ENCODE data around the gene SLCO1B1.
"Not testable (repeated sequence)": the region's sequence is repeated elsewhere in the genome, so short reads cannot be mapped to it uniquely, and the experiment has no call there.

SLCO1B1 gene

GRCh38 chr12:21118760-21119159 lies 12.2 kb upstream of the SLCO1B1 start:
- Histone ChIP-seq H3K27ac (no peak overlapping the region), H3K9me3 (ENCODE audit: control insufficient read depth, low read length) (no peaks in the 10 kb centered on the region), H3K4me3 (ENCODE audit: low read depth, low read length) (no peak overlapping the region), H3K4me2 (ENCODE audit: low read length) (no peak overlapping the region), H3K4me1 (no peaks in the 10 kb centered on the region), H3K36me3 (ENCODE audit: control insufficient read depth, insufficient read depth, low read length) (no peaks in the 10 kb centered on the region), H2AFZ (no peak overlapping the region), H3K27me3 (ENCODE audit: control insufficient read depth, insufficient read depth, low read length) (no peaks in the 10 kb centered on the region), H3K9ac (no peak overlapping the region), H3K79me2 (no peaks in the 10 kb centered on the region)
- no peak for TF ChIP-seq CTCF (IDR thresholded peaks at IDR 0.05)

- no peaks in the 10 kb centered on the region for H3K79me2 ChIP-seq
- H3K27me3 ChIP-seq (ENCODE audit: control insufficient read depth, insufficient read depth, low read length), result no peaks in the 10 kb centered on the region
- H3K4me2 ChIP-seq (ENCODE audit: low read length), result no peak overlapping the region
- H3K36me3 ChIP-seq (ENCODE audit: control insufficient read depth, insufficient read depth, low read length), result no peaks in the 10 kb centered on the region
- H3K4me1 ChIP-seq, result no peaks in the 10 kb centered on the region
- TF ChIP-seq CTCF (IDR thresholded peaks at IDR 0.05), result no peak
- no peak overlapping the region for H2AFZ ChIP-seq
- no peak overlapping the region for H3K9ac ChIP-seq
- no peak overlapping the region for H3K27ac ChIP-seq
- no peak overlapping the region for H3K4me3 ChIP-seq (ENCODE audit: low read depth, low read length)
- H3K9me3 ChIP-seq (ENCODE audit: control insufficient read depth, low read length), result no peaks in the 10 kb centered on the region
These were observed 1.6 kb upstream of the SLCO1B1 start for GRCh38 chr12:21129351-21129750.

GRCh38 chr12:21129906-21130305 lies 1.1 kb upstream of the SLCO1B1 start:
- H3K4me2 ChIP-seq (ENCODE audit: low read length), result no peak overlapping the region
- no peak overlapping the region for H3K9ac ChIP-seq
- H2AFZ ChIP-seq, result no peak overlapping the region
- no peaks in the 10 kb centered on the region for H3K9me3 ChIP-seq (ENCODE audit: control insufficient read depth, low read length)
- no peak overlapping the region for H3K27ac ChIP-seq
- no peaks in the 10 kb centered on the region for H3K27me3 ChIP-seq (ENCODE audit: control insufficient read depth, insufficient read depth, low read length)
- no peaks in the 10 kb centered on the region for H3K4me1 ChIP-seq
- no peak overlapping the region for H3K4me3 ChIP-seq (ENCODE audit: low read depth, low read length)
- H3K79me2 ChIP-seq, result no peaks in the 10 kb centered on the region
- TF ChIP-seq CTCF (IDR thresholded peaks at IDR 0.05), result no peak
- H3K36me3 ChIP-seq (ENCODE audit: control insufficient read depth, insufficient read depth, low read length), result no peaks in the 10 kb centered on the region

GRCh38 chr12:21137318-21137999 lies 6.5 kb downstream of the SLCO1B1 start:
- not testable (repeated sequence) for H3K27ac ChIP-seq; H3K27me3 ChIP-seq (ENCODE audit: control insufficient read depth, insufficient read depth, low read length); H2AFZ ChIP-seq; H3K4me1 ChIP-seq; H3K9me3 ChIP-seq (ENCODE audit: control insufficient read depth, low read length); H3K4me3 ChIP-seq (ENCODE audit: low read depth, low read length); H3K4me2 ChIP-seq (ENCODE audit: low read length); H3K36me3 ChIP-seq (ENCODE audit: control insufficient read depth, insufficient read depth, low read length); H3K9ac ChIP-seq; H3K79me2 ChIP-seq

- Histone ChIP-seq H3K4me1 (no peaks in the 10 kb centered on the region), H3K4me2 (ENCODE audit: low read length) (no peak overlapping the region), H3K9ac (no peak overlapping the region), H3K79me2 (no peaks in the 10 kb centered on the region), H3K9me3 (ENCODE audit: control insufficient read depth, low read length) (no peaks in the 10 kb centered on the region), H3K27me3 (ENCODE audit: control insufficient read depth, insufficient read depth, low read length) (no peaks in the 10 kb centered on the region), H3K36me3 (ENCODE audit: control insufficient read depth, insufficient read depth, low read length) (no peaks in the 10 kb centered on the region), H3K27ac (no peak overlapping the region), H3K4me3 (ENCODE audit: low read depth, low read length) (no peak overlapping the region), H2AFZ (no peak overlapping the region)
- no peak for TF ChIP-seq CTCF (IDR thresholded peaks at IDR 0.05)
These were observed 7.0 kb downstream of the SLCO1B1 start for GRCh38 chr12:21138016-21138415.
